Mesothelial cell of epicardium (in vitro differentiated cells): ENCODE measurements around the gene ANXA11. TPM values are rescaled to one million over a fixed set of nuclear protein-coding genes. Genes with fewer than 3 reads are reported as not detected.

Experiments used
- DNase-seq, 2 experiments: peaks; one replicate each; pipeline ENCODE4 v3.0.0; 2021; ENCODE audit warnings: low spot score in 2 of 2; ENCODE audit not compliant: unreplicated experiment in 2 of 2
- H3K27ac Mint-ChIP-seq: 2 replicates; pipeline ENCODE4 v1.8.0; 2021; ENCODE audit warnings: mixed read lengths
- H3K27me3 Mint-ChIP-seq: 2 replicates; pipeline ENCODE4 v1.8.0; 2021; ENCODE audit warnings: low read depth, mixed read lengths
- H3K36me3 Mint-ChIP-seq: 2 replicates; pipeline ENCODE4 v1.8.0; 2021; ENCODE audit warnings: mixed read lengths
- H3K4me1 Mint-ChIP-seq: 2 replicates; pipeline ENCODE4 v1.8.0; 2021; ENCODE audit warnings: mixed read lengths
- H3K4me3 Mint-ChIP-seq: 2 replicates; pipeline ENCODE4 v1.8.0; 2021; ENCODE audit warnings: mild to moderate bottlenecking, moderate library complexity, mixed read lengths
- H3K9me3 Mint-ChIP-seq: 2 replicates; pipeline ENCODE4 v1.8.0; 2021; ENCODE audit warnings: mixed read lengths
- CTCF ChIP-seq: fragments of 200-600 bp; sonication (generic); IDR thresholded peaks from one replicate; pipeline ENCODE4 v1.5.0; 2021; ENCODE audit warnings: antibody characterized with exemption; ENCODE audit not compliant: unreplicated experiment
- total RNA-seq: library from RNA; stranded (reverse); gene quantifications from 3 replicates; pipeline ENCODE4 v1.2.1, GENCODE V29; 2021

ANXA11 gene
- total RNA-seq, 1 donor from 2014 or later, result 226 TPM

GRCh38 chr10:80122110-80122710 is 83.1 kb downstream of the ANXA11 start:
- Mint-ChIP-seq H3K9me3 (peaks cover 5% of the 10 kb centered on the region), H3K4me3 (no peak overlapping the region), H3K27ac (no peak overlapping the region), H3K27me3 (no peaks in the 10 kb centered on the region), H3K36me3 (no peaks in the 10 kb centered on the region), H3K4me1 (no peaks in the 10 kb centered on the region)
- no peak for TF ChIP-seq CTCF
- DNase-seq, result no peak

DNA sequence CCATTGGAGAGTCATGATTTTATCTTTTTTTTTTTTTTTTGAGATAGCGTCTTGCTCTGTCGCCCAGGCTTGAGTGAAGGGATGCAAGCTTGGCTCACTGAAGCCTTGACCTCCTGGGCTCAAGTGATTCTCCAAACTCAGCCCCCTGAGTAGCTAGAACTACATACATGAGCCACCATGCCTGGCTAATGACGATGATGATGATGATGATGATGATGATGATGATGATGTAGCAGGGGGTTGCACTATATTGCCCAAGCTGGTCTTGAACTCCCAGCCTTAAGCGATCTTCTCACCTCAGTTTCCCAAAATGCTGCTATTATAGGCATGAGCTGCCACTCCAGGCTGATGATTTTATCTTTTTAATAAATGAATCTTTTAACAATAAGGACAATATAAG is 86.7 kb downstream of the ANXA11 start:
- H3K4me3 Mint-ChIP-seq, result no peak overlapping the region
- no peak for TF ChIP-seq CTCF
- DNase-seq, result no peak

DNA sequence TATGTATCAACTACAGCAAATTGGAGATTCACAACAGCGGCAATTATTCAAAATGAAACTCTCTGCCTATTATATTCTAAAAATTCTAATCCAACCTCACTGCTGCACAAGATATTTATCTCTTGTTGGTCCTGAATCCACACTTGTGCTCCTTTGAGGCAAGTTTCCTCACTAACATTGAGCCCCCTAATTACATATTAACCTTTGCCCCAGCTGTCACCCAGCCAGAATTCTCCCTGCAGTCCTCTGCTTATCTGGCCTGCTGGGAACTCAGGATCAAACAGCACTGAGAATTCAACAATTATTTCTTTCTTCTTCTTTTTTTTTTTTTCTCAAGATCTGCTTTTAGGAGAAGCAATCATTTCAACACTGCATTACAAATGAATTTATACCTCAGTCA is 94.4 kb downstream of the ANXA11 start:
- no peak for TF ChIP-seq CTCF
- Mint-ChIP-seq H3K27ac (peak overlapping the region; percentile 47), H3K9me3 (peaks cover 25% of the 10 kb centered on the region), H3K4me1 (peaks cover 3% of the 10 kb centered on the region), H3K27me3 (no peaks in the 10 kb centered on the region), H3K4me3 (no peak overlapping the region), H3K36me3 (peaks cover 10% of the 10 kb centered on the region)
- DNase-seq, result no peak

More for the DNA sequence above, 86.7 kb downstream of the ANXA11 start:
- Mint-ChIP-seq H3K9me3 (peaks cover 5% of the 10 kb centered on the region), H3K36me3 (no peaks in the 10 kb centered on the region), H3K27ac (no peak overlapping the region), H3K4me1 (no peaks in the 10 kb centered on the region), H3K27me3 (no peaks in the 10 kb centered on the region)

DNA sequence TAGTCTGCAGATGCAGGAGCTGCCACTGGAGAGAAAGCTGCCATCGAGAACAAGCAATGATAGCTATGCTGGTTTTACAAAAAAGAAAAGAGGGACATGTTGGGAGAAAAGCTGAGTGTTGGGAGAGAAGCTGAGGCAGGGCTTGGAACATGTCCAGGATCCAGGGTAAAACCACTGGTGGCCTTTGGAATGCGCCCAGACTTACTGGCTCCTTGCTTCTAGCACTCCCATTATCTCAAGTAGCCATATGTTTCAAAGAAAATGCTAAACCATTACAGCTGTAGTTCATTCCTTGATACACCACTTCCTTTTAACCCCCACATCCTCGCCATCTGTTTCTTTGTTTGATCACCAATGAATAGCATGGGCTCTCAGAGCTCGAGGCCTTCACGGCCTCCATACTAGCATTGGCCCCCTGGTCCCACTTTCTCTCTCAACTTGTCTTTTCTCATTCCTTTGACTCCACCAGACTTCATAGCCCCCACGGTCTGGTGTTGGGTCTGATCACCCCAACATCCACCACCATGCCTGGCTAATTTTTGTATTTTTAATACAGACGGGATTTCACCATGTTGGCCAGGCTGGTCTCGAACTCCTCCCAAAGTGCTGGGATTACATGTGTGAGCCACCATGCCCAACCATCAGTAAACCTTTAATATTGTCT is 96.6 kb downstream of the ANXA11 start:
- Mint-ChIP-seq H3K4me3 (no peak overlapping the region), H3K27me3 (no peaks in the 10 kb centered on the region), H3K27ac (no peak overlapping the region), H3K4me1 (peaks cover 22% of the 10 kb centered on the region), H3K36me3 (peaks cover 10% of the 10 kb centered on the region), H3K9me3 (peaks cover 25% of the 10 kb centered on the region)
- no peak for DNase-seq
- TF ChIP-seq CTCF, result no peak

DNA sequence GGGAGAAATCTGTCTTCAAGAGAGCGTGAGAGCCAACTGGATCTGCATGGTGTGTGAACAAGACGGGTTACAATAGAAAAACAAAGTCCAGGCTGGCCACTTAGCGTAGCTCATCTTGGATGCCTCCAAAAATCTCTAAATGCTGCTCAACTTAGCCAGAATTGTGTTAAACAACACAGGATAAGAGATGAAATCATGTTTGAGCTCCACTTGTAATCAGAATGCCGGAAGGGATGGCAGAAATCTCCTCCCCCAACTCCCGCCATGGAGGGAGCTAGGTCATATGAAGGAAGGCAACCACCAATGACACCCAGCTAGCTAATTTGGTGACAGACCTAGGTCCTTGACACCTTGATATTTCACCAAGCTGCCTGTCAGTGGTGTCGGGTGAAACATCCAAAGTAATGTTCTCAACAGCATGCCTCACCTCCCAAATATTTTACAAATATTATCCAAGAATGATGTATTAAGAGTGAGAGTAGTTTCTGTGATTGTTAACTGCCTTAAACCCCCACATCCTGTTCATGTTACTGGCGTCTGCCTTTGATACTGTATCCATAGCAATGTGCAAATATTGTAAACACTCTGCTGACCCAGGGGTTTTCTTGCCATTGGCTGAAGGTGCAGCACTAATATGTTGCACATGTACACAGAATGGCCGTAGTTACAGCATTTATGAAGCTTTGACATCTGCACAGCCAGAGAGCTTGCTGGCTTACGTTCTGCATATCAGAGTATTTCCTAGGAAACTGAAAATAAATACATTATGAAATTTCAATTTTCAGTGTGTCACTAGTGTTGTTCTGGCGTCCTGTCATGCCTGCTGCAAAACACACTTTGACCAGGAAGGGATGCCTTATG is 101.0 kb downstream of the ANXA11 start:
- Mint-ChIP-seq H3K27me3 (no peaks in the 10 kb centered on the region), H3K9me3 (peaks cover 20% of the 10 kb centered on the region), H3K36me3 (peaks cover 4% of the 10 kb centered on the region), H3K27ac (peak overlapping the region; percentile 94), H3K4me1 (peaks cover 35% of the 10 kb centered on the region), H3K4me3 (peak overlapping the region; percentile 24)
- no peak for TF ChIP-seq CTCF
- DNase-seq, result no peak

Other genes with a start within 250 kb of the ANXA11 start
- gene TMEM254, start 126.9 kb downstream of the ANXA11 start, total RNA-seq, result 26.1 to 32.0 TPM (median 30.7 TPM) in 3 replicates
- gene PLAC9, start 72.8 kb downstream of the ANXA11 start, total RNA-seq, result 24.0 to 30.3 TPM (median 25.1 TPM) in 3 replicates
- 0.09 to 0.22 TPM (median 0.18 TPM) in 3 replicates for gene MAT1A, start 84.1 kb upstream of the ANXA11 start, total RNA-seq
- gene DYDC1, start 151.2 kb upstream of the ANXA11 start, total RNA-seq, result not detected in 3 replicates
- gene DYDC2, start 151.2 kb upstream of the ANXA11 start, total RNA-seq, result 0.16 to 0.24 TPM (median 0.20 TPM) in 3 replicates
- gene PRXL2A, start 203.0 kb upstream of the ANXA11 start, total RNA-seq, result 93.9 to 101 TPM (median 97.0 TPM) in 3 replicates
- gene TSPAN14, start 248.8 kb upstream of the ANXA11 start, total RNA-seq, result 106 to 113 TPM (median 109 TPM) in 3 replicates